HG03039 (cell line): ENCODE data around the gene EMD.
A peak's percentile ranks its signal among the peaks of the same experiment; 100 is the strongest.
"Not testable (repeated sequence)": the region's sequence is repeated elsewhere in the genome, so short reads cannot be mapped to it uniquely, and the experiment has no call there.

Experiments
- ATAC-seq: cut with Tn5 transposase; IDR thresholded peaks from one replicate; pipeline ENCODE4 v1.9.1; 2021; ENCODE audit warnings: mild to moderate bottlenecking, moderate library complexity; ENCODE audit not compliant: unreplicated experiment

Gene EMD

GRCh38 chrX:154371017-154371788, 7.9 kb upstream of the EMD start:
- ATAC-seq, result peak; percentile 55

GRCh38 chrX:154371789-154372300, 7.2 kb upstream of the EMD start:
- peak; percentile 4 for ATAC-seq

GRCh38 chrX:154372612-154373022, 6.5 kb upstream of the EMD start:
- ATAC-seq, result no peak

GRCh38 chrX:154373340-154374306, 5.5 kb upstream of the EMD start:
- no peak for ATAC-seq

- ATAC-seq, result no peak
Observed at GRCh38 chrX:154374313-154375155, 4.6 kb upstream of the EMD start, which contains the start of gene FLNA. TSS of gene FLNA (minus strand) at chrX:154374634. CDS start at chrX:154371245, 3,389 bp downstream.

- no peak for ATAC-seq
Observed at GRCh38 chrX:154375156-154375504, 4.0 kb upstream of the EMD start.

- no peak for ATAC-seq
Observed at GRCh38 chrX:154376774-154377173, 2.3 kb upstream of the EMD start.

- no peak for ATAC-seq
Observed at GRCh38 chrX:154378059-154378798, 866 bp upstream of the EMD start.

- no peak for ATAC-seq
Observed at GRCh38 chrX:154379569-154379951, 465 bp downstream of the EMD start.

GRCh38 chrX:154380153-154380552, 1.1 kb downstream of the EMD start:
- ATAC-seq, result no peak

GRCh38 chrX:154380787-154381186, 1.7 kb downstream of the EMD start:
- ATAC-seq, result no peak

- no peak for ATAC-seq
Observed at GRCh38 chrX:154381271-154381670, 2.2 kb downstream of the EMD start.

- ATAC-seq, result no peak
Observed at GRCh38 chrX:154382483-154383069, 3.5 kb downstream of the EMD start.

GRCh38 chrX:154383359-154384283, 4.5 kb downstream of the EMD start:
- ATAC-seq, result no peak

- no peak for ATAC-seq
Observed at GRCh38 chrX:154384284-154384892, 5.3 kb downstream of the EMD start.

GRCh38 chrX:154388094-154388493, 9.0 kb downstream of the EMD start:
- not testable (repeated sequence) for ATAC-seq

- ATAC-seq, result not testable (repeated sequence)
Observed at GRCh38 chrX:154388649-154389048, 9.6 kb downstream of the EMD start.
